Measurements from ENCODE around the gene CRYAA.

CRYAA gene

GRCh38 chr21:43210454-43211071 lies 41.8 kb downstream of the CRYAA start:
- TF ChIP-seq SPI1 (IDR thresholded peaks at IDR 0.05; ENCODE audit: borderline replicate concordance, low read depth) (no peak), REST (IDR thresholded peaks at IDR 0.05; ENCODE audit: insufficient replicate concordance, low read depth) (no peak), CTCF (IDR thresholded peaks at IDR 0.05; ENCODE audit: insufficient read depth, low read length) (no peak), POLR2AphosphoS5 (IDR thresholded peaks at IDR 0.05; ENCODE audit: low read depth) (no peak), GABPA (IDR thresholded peaks at IDR 0.05; ENCODE audit: low read depth) (no peak)
- Histone ChIP-seq H3K27ac (replicated peaks) (no peak overlapping the region), H3K27me3 (ENCODE audit: insufficient read depth, poor library complexity, severe bottlenecking) (no peaks in the 10 kb centered on the region), H3K4me3 (replicated peaks; ENCODE audit: insufficient read depth, low read length) (no peak overlapping the region)
- DNase-seq (ENCODE audit: low read depth in 1 of 2, low spot score in 1 of 2): no peak

- no peak overlapping the region for H3K4me3 ChIP-seq (replicated peaks; ENCODE audit: insufficient read depth, low read length)
- no peaks in the 10 kb centered on the region for H3K27me3 ChIP-seq (ENCODE audit: insufficient read depth, poor library complexity, severe bottlenecking)
- no peak overlapping the region for H3K27ac ChIP-seq (replicated peaks)
- no peak for DNase-seq (ENCODE audit: low read depth in 1 of 2, low spot score in 1 of 2)
- no peak for TF ChIP-seq SPI1 (IDR thresholded peaks at IDR 0.05; ENCODE audit: borderline replicate concordance, low read depth)
- no peak for TF ChIP-seq CTCF (IDR thresholded peaks at IDR 0.05; ENCODE audit: insufficient read depth, low read length)
- TF ChIP-seq POLR2AphosphoS5 (IDR thresholded peaks at IDR 0.05; ENCODE audit: low read depth): no peak
- no peak for TF ChIP-seq GABPA (IDR thresholded peaks at IDR 0.05; ENCODE audit: low read depth)
- TF ChIP-seq REST (IDR thresholded peaks at IDR 0.05; ENCODE audit: insufficient replicate concordance, low read depth): no peak
These were observed 42.4 kb downstream of the CRYAA start for GRCh38 chr21:43211072-43211759.

- no peak for TF ChIP-seq GABPA (IDR thresholded peaks at IDR 0.05; ENCODE audit: low read depth)
- no peak for TF ChIP-seq REST (IDR thresholded peaks at IDR 0.05; ENCODE audit: insufficient replicate concordance, low read depth)
- TF ChIP-seq CTCF (IDR thresholded peaks at IDR 0.05; ENCODE audit: insufficient read depth, low read length): no peak
- no peak for TF ChIP-seq SPI1 (IDR thresholded peaks at IDR 0.05; ENCODE audit: borderline replicate concordance, low read depth)
- no peak for TF ChIP-seq POLR2AphosphoS5 (IDR thresholded peaks at IDR 0.05; ENCODE audit: low read depth)
- Histone ChIP-seq H3K4me3 (replicated peaks; ENCODE audit: insufficient read depth, low read length) (no peak overlapping the region), H3K27ac (replicated peaks) (no peak overlapping the region), H3K27me3 (ENCODE audit: insufficient read depth, poor library complexity, severe bottlenecking) (no peaks in the 10 kb centered on the region)
- DNase-seq (ENCODE audit: low read depth in 1 of 2, low spot score in 1 of 2): no peak
These were observed 42.9 kb downstream of the CRYAA start for GRCh38 chr21:43211760-43212115.

Data from HL-60 (cell line).